ENCODE measurements around the gene CREBBP. TPM values are rescaled to one million over a fixed set of nuclear protein-coding genes. Genes with fewer than 3 reads are reported as not detected.

The CREBBP gene
- total RNA-seq, 4 donors from 2014 or later: 76.3 to 152 (median 105) TPM

GRCh38 chr16:3767333-3767986 is 113.1 kb downstream of the CREBBP start:
- H3K27ac ChIP-seq: no peak overlapping the region
- DNase-seq (ENCODE audit: low spot score in 2 of 2): no peak
- no peaks in the 10 kb centered on the region for H3K27me3 ChIP-seq
- no peak for TF ChIP-seq EP300 (IDR thresholded peaks at IDR 0.05)
- TF ChIP-seq CTCF (IDR thresholded peaks at IDR 0.05): no peak
- H3K9me3 ChIP-seq: no peaks in the 10 kb centered on the region
- WGBS: 92% methylated on average over 9 of the region's 9 CpGs
- peaks cover 8% of the 10 kb centered on the region for H3K4me1 ChIP-seq
- H3K36me3 ChIP-seq: peaks cover 94% of the 10 kb centered on the region
- no peak overlapping the region for H3K4me3 ChIP-seq

DNA sequence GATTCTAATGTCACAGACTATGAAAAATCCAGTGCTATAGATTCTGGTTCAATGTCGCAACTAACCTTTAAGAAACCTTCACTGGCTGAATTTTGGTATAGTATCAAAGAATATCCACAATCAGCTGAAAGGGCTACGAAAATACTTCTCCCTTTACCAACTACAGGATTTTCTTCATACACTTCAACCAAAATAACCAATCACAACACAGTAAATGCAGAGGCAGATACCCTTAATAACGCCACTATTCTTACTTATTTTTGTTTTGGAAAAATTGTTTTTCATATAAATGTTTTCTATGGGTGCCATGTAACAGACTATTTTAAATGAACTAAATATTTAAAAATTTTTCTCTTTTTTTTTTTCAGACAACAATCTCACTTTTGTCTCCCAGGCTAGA is 114.3 kb downstream of the CREBBP start:
- Histone ChIP-seq H3K9me3 (no peaks in the 10 kb centered on the region), H3K36me3 (peaks cover 100% of the 10 kb centered on the region), H3K4me3 (no peak overlapping the region), H3K27me3 (no peaks in the 10 kb centered on the region), H3K27ac (no peak overlapping the region), H3K4me1 (no peaks in the 10 kb centered on the region)
- no peak for TF ChIP-seq CTCF (IDR thresholded peaks at IDR 0.05)
- no peak for TF ChIP-seq POLR2AphosphoS5 (IDR thresholded peaks at IDR 0.05)
- no peak for TF ChIP-seq POLR2A (IDR thresholded peaks at IDR 0.05)
- no peak for TF ChIP-seq EP300 (IDR thresholded peaks at IDR 0.05)
- WGBS: 96% methylated on average over 3 of the region's 3 CpGs
- no peak for DNase-seq (ENCODE audit: low spot score in 2 of 2)

DNA sequence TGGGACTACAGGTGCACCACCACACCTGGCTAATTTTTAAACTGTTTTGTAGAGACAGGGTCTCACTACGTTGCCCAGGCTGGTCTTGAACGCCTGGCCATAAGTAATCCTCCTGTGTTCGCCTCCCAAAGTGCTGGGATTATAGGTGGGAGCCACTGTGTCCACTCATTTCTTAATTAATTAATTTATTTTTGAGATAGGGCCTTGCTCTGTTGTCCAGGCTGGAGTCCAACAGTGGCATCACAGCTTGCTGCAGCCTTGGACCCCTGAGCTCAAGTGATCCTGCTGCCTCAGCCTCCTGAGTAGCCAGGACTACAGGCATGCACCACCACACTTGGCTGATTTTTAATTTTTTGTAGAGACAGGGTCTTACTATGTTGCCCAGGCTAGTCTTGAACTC is 116.1 kb downstream of the CREBBP start:
- no peak overlapping the region for H3K27ac ChIP-seq

GRCh38 chr16:3762107-3762750 is 118.3 kb downstream of the CREBBP start:
- peaks cover 92% of the 10 kb centered on the region for H3K36me3 ChIP-seq
- WGBS: 91% methylated on average over 25 of the region's 25 CpGs

More for the DNA sequence above, 116.1 kb downstream of the CREBBP start:
- TF ChIP-seq EP300 (IDR thresholded peaks at IDR 0.05): no peak
- TF ChIP-seq POLR2AphosphoS5 (IDR thresholded peaks at IDR 0.05): no peak
- no peak for TF ChIP-seq CTCF (IDR thresholded peaks at IDR 0.05)
- Histone ChIP-seq H3K27me3 (no peaks in the 10 kb centered on the region), H3K9me3 (no peaks in the 10 kb centered on the region), H3K4me3 (no peak overlapping the region), H3K4me1 (no peaks in the 10 kb centered on the region), H3K36me3 (peaks cover 96% of the 10 kb centered on the region)
- no peak for DNase-seq (ENCODE audit: low spot score in 2 of 2)
- WGBS: 90% methylated on average over 3 of the region's 3 CpGs

More at GRCh38 chr16:3762107-3762750, 118.3 kb downstream of the CREBBP start:
- no peaks in the 10 kb centered on the region for H3K9me3 ChIP-seq
- DNase-seq (ENCODE audit: low spot score in 2 of 2): no peak
- no peaks in the 10 kb centered on the region for H3K27me3 ChIP-seq
- no peaks in the 10 kb centered on the region for H3K4me1 ChIP-seq
- H3K4me3 ChIP-seq: no peak overlapping the region
- TF ChIP-seq CTCF (IDR thresholded peaks at IDR 0.05) (no peak), POLR2A (IDR thresholded peaks at IDR 0.05) (no peak), EP300 (IDR thresholded peaks at IDR 0.05) (no peak), POLR2AphosphoS5 (IDR thresholded peaks at IDR 0.05) (no peak)
- no peak overlapping the region for H3K27ac ChIP-seq

All from suprapubic skin (tissue), 4 donors.